Spleen (tissue), 11 donors: Measurements from ENCODE around the gene ZFP91. TPM values are rescaled to one million over a fixed set of nuclear protein-coding genes. Genes with fewer than 3 reads are reported as not detected.

Experiments
- DNase-seq: peaks from one replicate; pipeline ENCODE4 v3.0.0-alpha.2; 2020
- H3K27ac ChIP-seq, 8 donors: fragments of 200-600 bp; sonication (generic) in 7 of 8; 1 replicate in 4 of 8; 2 replicates in 4 of 8; pipeline versions ENCODE4 v1.5.0 to v1.8.0; 2016 to 2021; ENCODE audit warnings: inconsistent platforms in 4 of 8, mild to moderate bottlenecking in 4 of 8, moderate library complexity in 1 of 8
- H3K27me3 ChIP-seq, 7 donors: fragments of 200-600 bp; sonication (generic) in 6 of 7; replicated peaks in 1 of 7; 1 replicate in 4 of 7; 2 replicates in 3 of 7; pipeline versions ENCODE4 v1.5.0 to v1.8.0; 2016 to 2021; ENCODE audit warnings: inconsistent platforms in 3 of 7, mild to moderate bottlenecking in 1 of 7
- H3K36me3 ChIP-seq, 6 donors: fragments of 200-600 bp; sonication (generic) in 5 of 6; 1 replicate in 4 of 6; 2 replicates in 2 of 6; pipeline versions ENCODE4 v1.5.0 to v1.8.0; 2016 to 2021; ENCODE audit warnings: inconsistent platforms in 2 of 6
- H3K4me1 ChIP-seq, 6 donors: fragments of 200-600 bp; sonication (generic) in 5 of 6; 1 replicate in 3 of 6; 2 replicates in 3 of 6; pipeline versions ENCODE4 v1.5.0 to v1.8.0; 2016 to 2021; ENCODE audit warnings: inconsistent platforms in 3 of 6
- H3K4me3 ChIP-seq, 8 donors: fragments of 200-600 bp; sonication (generic) in 7 of 8; 1 replicate in 4 of 8; 2 replicates in 4 of 8; pipeline versions ENCODE4 v1.5.0 to v1.8.0; 2016 to 2021; ENCODE audit warnings: inconsistent platforms in 4 of 8, mild to moderate bottlenecking in 4 of 8, moderate library complexity in 2 of 8
- H3K9me3 ChIP-seq, 8 donors: fragments of 200-600 bp; sonication (generic) in 7 of 8; 1 replicate in 4 of 8; 2 replicates in 4 of 8; pipeline versions ENCODE4 v1.5.0 to v1.8.0; 2016 to 2021; ENCODE audit warnings: inconsistent platforms in 4 of 8
- CTCF ChIP-seq, 11 experiments: fragments of 200-600 bp in 7 of 11; fragments of 450-650 bp in 4 of 11; sonication (generic) in 4 of 11; IDR thresholded peaks in 8 of 11; conservative IDR thresholded peaks in 3 of 11; 1 replicate in 7 of 11; 2 replicates in 4 of 11; pipeline versions ENCODE4 v1.4.0 to v1.8.0; 2016 to 2021; ENCODE audit warnings: antibody characterized with exemption in 11 of 11, inconsistent platforms in 4 of 11, mild to moderate bottlenecking in 1 of 11
- POLR2A ChIP-seq, 3 donors: fragments of 450-650 bp; IDR thresholded peaks; one replicate each; pipeline ENCODE4 v1.5.1; 2017; ENCODE audit warnings: antibody characterized with exemption in 3 of 3, mild to moderate bottlenecking in 1 of 3
- POLR2AphosphoS5 ChIP-seq, 3 donors: sonication (generic); formaldehyde crosslinking; IDR thresholded peaks; one replicate each; pipeline ENCODE4 v1.5.1; 2017; ENCODE audit warnings: antibody characterized with exemption in 3 of 3
- WGBS, 5 donors: extraction: QIAGEN DNeasy Blood & Tissue Kit in 3 of 5; methylation state at CpG; one replicate each; pipeline versions ENCODE4 v1.1.5 to v1.1.7; 2013 to 2018; 5-methylcytosine and 5-hydroxymethylcytosine counted together
- intact Hi-C: fragments of 100-400 bp; cut with DNase I; formaldehyde crosslinking; loops from one replicate; pipeline ENCODE4 v1.15.0; 2023; ENCODE audit warnings: low total_unique reads
- polyA plus RNA-seq, 3 donors: library from polyadenylated mRNA; stranded (reverse); fragments of 200-250 nt; gene quantifications; one replicate each; pipeline ENCODE4 v1.2.1, GENCODE V29; 2013
- total RNA-seq, 7 donors: library from RNA; depleted of rRNA in 3 of 7; stranded (reverse); fragments of >200 nt in 3 of 7; fragmentation: NEBNext Ultra II Directional in 4 of 7; extraction: Animal tissue kit (Norgen Biotek cat#: 25700) in 4 of 7; gene quantifications; one replicate each; pipeline versions ENCODE4 v1.1.0 to v1.2.1, GENCODE V29; 2016 to 2021
- donor health status: healthy with polysubstance abuse.
- donor health status: DM: no; HTN: no; CAD: no; lungs with moderate emphysema.
- donor health status: DM: no; HTN: no; CAD: no.
- donor health status: Bipolar disorder and iron deficiency.
- donor health status: healthy.
- donor health status: DM: no; HTN: no; CAD: no.
- donor health status: DM: yes; HTN: yes; CAD: no.

The ZFP91 gene
- total and polyA plus RNA-seq, 10 donors, result 10.1 to 53.4 (median 45.5) TPM

GRCh38 chr11:58616594-58616993 lies 37.7 kb downstream of the ZFP91 start:
- 81 to 94% (median 93%) methylated on average over 4 of the region's 4 CpGs for WGBS, 5 donors
- H3K27ac ChIP-seq, result no peak overlapping the region
- intact Hi-C loops, result no loop called here
- DNase-seq, result no peak
- H3K4me3 ChIP-seq, result no peak overlapping the region
- peaks cover 0 to 100% (median 91%) of the 10 kb centered on the region in 6 donors for H3K36me3 ChIP-seq
- TF ChIP-seq POLR2AphosphoS5 (IDR thresholded peaks at IDR 0.05) (no peak), CTCF (IDR thresholded peaks at IDR 0.05 in 8 of 11, conservative IDR thresholded peaks at IDR 0.05 in 3 of 11) (no peak), POLR2A (IDR thresholded peaks at IDR 0.05) (no peak)
- H3K4me1 ChIP-seq, result no peaks in the 10 kb centered on the region
- no peaks in the 10 kb centered on the region for H3K9me3 ChIP-seq
- no peaks in the 10 kb centered on the region for H3K27me3 ChIP-seq

- intact Hi-C loops, result no loop called here
- no peaks in the 10 kb centered on the region for H3K4me1 ChIP-seq
- TF ChIP-seq POLR2AphosphoS5 (IDR thresholded peaks at IDR 0.05) (no peak), POLR2A (IDR thresholded peaks at IDR 0.05) (no peak), CTCF (IDR thresholded peaks at IDR 0.05 in 8 of 11, conservative IDR thresholded peaks at IDR 0.05 in 3 of 11) (peak in 1 of 11 experiments; percentile 11)
- peaks cover 0 to 100% (median 87%) of the 10 kb centered on the region in 6 donors for H3K36me3 ChIP-seq
- no peak overlapping the region for H3K4me3 ChIP-seq
- 86 to 93% (median 89%) methylated on average over 4 of the region's 4 CpGs for WGBS, 5 donors
- no peaks in the 10 kb centered on the region for H3K9me3 ChIP-seq
- H3K27ac ChIP-seq, result no peak overlapping the region
- H3K27me3 ChIP-seq, result no peaks in the 10 kb centered on the region
- DNase-seq, result no peak
Observed at GRCh38 chr11:58617976-58618557, 39.2 kb downstream of the ZFP91 start.

DNA sequence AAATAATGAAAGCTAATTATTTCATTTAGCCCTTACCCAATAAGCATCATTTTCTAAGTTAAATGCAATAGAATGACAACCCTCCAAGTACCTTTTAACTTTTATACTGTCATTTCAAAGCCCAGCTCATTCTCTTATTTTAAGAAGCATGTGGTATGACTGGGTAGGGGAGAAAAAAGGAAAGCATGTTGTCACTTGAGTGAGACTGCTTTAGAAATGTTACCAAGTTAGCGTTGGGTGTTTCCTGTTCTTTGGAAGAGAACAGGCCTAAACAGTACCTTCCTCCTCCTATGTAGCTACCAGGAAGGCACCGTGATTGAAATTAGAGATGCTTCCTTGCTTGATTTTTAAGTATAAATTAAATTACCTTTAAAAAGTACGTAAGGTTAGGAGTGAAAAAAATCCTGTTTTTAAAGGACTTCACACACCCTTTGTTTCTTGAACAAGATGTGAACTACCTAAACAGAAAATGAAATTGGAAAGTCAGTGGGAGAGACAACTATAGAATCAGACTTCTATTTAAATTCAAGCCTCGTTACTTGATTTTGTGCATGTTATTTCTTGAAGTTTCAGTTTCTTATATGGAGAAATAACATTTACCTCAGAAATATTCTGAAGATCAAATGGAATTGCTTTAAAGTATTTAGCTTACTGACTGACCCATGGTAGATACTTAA lies 42.9 kb downstream of the ZFP91 start:
- intact Hi-C loops, result no loop called here
- Histone ChIP-seq H3K9me3 (no peaks in the 10 kb centered on the region), H3K27ac (no peak overlapping the region), H3K4me3 (no peak overlapping the region), H3K27me3 (no peaks in the 10 kb centered on the region), H3K4me1 (peaks cover 0 to 5% (median 0%) of the 10 kb centered on the region in 6 donors), H3K36me3 (peaks cover 0 to 100% (median 74%) of the 10 kb centered on the region in 6 donors)
- WGBS, 5 donors, result 77 to 82% (median 80%) methylated on average over 4 of the region's 4 CpGs
- TF ChIP-seq POLR2AphosphoS5 (IDR thresholded peaks at IDR 0.05) (no peak), CTCF (IDR thresholded peaks at IDR 0.05 in 8 of 11, conservative IDR thresholded peaks at IDR 0.05 in 3 of 11) (no peak), POLR2A (IDR thresholded peaks at IDR 0.05) (no peak)
- no peak for DNase-seq

GRCh38 chr11:58622344-58622743 lies 43.5 kb downstream of the ZFP91 start, which contains the start of gene CNTF:
CNTF (plus strand) TSS chr11:58622665; CDS start chr11:58622753, 88 bp downstream.
- Histone ChIP-seq H3K27ac (no peak within 1 kb of the TSS), H3K36me3 (peaks cover 0 to 98% (median 68%) of the 10 kb centered on the region in 6 donors), H3K27me3 (no peaks in the 10 kb centered on the region), H3K9me3 (no peaks in the 10 kb centered on the region), H3K4me3 (no peak within 1 kb of the TSS), H3K4me1 (peaks cover 0 to 11% (median 0%) of the 10 kb centered on the region in 6 donors)
- TF ChIP-seq POLR2A (IDR thresholded peaks at IDR 0.05) (no peak), CTCF (IDR thresholded peaks at IDR 0.05 in 8 of 11, conservative IDR thresholded peaks at IDR 0.05 in 3 of 11) (no peak), POLR2AphosphoS5 (IDR thresholded peaks at IDR 0.05) (no peak)
- intact Hi-C loops, result no loop called here
- 82 to 88% (median 85%) methylated on average over 2 of the region's 2 CpGs for WGBS, 5 donors
- DNase-seq, result no peak
